C4-2B (cell line): ENCODE measurements around the gene PTPRN2.

Experiments
- H3K27ac ChIP-seq: fragments of 450-650 bp; 2 replicates; pipeline ENCODE4 v1.5.1; 2017
- ZFX ChIP-seq: fragments of 450-650 bp; IDR thresholded peaks from 2 replicates; pipeline ENCODE4 v1.6.1; 2017
- TF ChIP-seq, protein P1 (sequence below): fragments of 450-650 bp; conservative IDR thresholded peaks from 2 replicates; pipeline ENCODE4 v1.5.1; 2017; ENCODE audit warnings: mild to moderate bottlenecking

The PTPRN2 gene

DNA sequence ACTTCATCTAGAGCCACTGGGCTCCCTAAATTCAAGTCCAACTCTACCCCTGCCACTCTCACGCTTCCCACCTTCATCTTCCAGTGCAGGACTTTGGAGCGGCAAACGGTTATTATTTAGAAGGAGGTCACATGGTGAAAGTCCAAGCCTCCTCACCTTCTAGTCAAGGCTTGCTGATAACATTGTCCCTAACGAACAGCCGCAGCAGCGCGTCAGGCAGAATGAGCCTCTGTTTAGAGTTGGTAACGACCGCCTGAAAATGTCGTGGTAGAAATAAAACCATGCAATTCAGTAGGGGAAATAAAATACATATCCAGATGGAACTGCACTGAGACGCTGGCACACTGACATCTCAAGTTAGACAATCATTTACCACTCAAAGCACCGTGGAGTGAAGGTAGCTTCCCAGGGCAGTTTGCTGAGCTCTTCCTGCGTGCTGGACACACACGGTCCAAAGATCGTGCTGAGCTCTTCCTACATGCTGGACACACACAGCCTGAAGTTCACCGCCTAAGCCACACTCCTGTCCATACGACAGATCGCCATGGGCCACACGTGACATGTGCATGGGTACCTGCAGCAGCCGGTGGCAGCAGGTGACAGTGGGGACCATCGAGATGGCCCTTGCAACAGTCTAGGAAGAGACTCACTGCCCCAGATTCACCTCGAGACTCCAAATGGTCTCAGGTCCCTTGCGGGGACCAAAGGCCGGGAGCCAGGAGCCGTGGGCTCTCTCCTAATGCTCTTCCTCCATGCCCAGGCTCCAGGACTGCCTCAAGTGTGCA is 323.5 kb downstream of the PTPRN2 start:
- TF ChIP-seq, protein P1, sequence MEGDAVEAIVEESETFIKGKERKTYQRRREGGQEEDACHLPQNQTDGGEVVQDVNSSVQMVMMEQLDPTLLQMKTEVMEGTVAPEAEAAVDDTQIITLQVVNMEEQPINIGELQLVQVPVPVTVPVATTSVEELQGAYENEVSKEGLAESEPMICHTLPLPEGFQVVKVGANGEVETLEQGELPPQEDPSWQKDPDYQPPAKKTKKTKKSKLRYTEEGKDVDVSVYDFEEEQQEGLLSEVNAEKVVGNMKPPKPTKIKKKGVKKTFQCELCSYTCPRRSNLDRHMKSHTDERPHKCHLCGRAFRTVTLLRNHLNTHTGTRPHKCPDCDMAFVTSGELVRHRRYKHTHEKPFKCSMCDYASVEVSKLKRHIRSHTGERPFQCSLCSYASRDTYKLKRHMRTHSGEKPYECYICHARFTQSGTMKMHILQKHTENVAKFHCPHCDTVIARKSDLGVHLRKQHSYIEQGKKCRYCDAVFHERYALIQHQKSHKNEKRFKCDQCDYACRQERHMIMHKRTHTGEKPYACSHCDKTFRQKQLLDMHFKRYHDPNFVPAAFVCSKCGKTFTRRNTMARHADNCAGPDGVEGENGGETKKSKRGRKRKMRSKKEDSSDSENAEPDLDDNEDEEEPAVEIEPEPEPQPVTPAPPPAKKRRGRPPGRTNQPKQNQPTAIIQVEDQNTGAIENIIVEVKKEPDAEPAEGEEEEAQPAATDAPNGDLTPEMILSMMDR = no peak
- no peak for TF ChIP-seq ZFX
- no peak overlapping the region for H3K27ac ChIP-seq

DNA sequence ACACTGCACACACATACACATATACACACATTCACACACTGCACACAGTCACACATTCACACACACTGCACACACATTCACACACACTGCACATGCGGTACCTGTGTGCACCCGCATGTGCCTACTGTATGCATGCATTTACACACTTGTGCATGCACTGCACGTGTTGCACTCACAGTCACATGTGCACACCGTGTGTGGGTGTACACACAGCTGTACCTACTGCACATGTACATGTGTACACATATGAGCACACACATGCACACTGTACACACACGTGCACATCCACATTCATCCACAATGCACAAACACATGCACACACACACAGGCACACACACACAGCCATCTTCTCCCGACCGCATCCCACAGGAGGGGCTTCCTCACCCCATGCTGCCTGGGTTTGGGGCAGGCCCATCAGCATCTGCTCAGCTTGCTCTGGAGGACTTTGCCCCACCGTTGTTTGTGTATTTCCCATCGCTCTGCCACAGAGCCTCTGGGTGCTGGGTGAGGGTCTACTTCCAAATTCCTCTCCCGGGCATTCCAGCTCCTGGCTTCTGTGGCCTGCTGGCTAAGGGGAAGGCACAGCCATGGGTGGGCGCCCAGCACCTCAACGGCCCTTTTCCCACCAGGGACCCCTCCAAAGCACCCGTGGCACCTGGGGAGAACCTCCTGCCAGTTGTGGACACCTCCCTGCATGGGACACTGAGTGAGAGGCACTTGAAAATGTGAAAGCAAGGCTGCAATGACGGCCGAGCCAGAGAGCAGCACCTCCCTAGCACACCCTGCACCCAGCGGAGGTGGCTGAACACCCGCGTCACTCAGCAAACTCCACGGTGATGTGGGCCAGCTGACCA is 324.3 kb downstream of the PTPRN2 start:
- TF ChIP-seq ZFX = no peak
- TF ChIP-seq, protein P1 = no peak

DNA sequence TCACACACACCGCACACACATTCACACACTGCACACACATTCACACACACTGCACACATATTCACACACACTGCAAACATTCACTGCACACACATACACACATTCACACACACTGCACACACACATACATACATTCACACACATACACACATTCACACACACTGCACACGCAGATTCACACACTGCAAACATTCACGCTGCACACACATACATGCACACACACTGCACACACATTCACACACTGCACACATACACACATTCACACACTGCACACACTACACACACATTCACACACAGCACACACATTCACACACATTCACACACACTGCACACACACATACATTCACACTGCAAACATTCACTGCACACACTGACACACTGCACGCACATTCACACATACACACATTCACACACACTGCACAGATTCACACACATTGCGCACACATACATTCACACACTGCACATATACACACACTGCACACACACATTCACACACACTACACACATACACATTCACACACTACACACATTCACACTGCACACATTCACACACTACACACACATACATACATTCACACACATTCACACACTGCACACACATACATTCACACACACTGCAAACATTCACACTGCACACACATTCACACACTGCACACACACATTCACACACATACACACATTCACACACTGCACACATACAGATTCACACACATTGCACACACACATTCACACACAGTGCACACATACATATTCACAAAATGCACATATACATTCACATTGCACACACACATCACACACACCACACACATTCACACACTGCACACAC is 325.1 kb downstream of the PTPRN2 start:
- TF ChIP-seq, protein P1 = no peak
- no peak for TF ChIP-seq ZFX
- H3K27ac ChIP-seq = no peak overlapping the region

More for the DNA sequence above, 324.3 kb downstream of the PTPRN2 start:
- H3K27ac ChIP-seq = no peak overlapping the region

DNA sequence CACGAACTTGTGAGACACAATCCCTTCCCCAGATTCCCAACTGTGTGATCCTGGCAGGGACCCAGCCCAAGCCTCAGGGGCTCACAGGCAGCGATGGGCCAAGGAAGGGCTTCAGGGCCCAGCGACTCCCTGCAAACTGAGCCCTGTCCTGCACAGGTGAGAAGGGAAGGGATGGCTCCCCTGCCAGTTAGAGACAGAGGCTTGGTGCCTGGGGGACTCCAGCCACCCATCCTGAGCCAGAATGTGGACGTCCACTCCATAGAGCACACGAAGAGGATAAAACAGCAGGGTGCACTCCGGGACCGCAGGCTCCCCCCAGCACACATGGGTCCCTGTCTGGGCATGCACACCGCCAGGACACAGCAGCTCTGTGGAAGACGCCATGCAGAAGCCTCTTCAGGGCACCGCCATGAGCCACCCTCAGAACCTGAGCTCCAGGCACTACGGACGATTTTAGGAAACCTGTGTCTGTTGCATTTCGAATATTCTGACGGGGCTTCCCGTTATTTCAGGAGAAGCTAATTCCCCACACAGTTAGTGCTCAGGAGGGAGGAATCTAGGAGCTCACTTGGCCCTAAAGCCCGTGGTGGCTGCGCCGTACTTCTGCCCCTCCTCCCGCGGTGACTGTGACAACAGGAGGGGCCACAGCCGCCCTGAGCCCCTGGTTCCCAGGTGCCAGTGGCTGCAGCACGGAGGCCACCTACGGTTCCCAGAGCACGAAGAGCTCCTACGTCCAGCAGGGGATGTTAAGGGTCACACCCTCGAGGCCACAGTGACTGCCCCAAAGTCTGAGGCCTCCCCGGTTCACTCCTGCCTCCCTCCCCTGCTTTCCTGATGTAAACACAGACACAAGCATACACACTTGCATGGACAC is 326.0 kb downstream of the PTPRN2 start:
- TF ChIP-seq, protein P1 = no peak
- TF ChIP-seq ZFX = no peak
- H3K27ac ChIP-seq = no peak overlapping the region

DNA sequence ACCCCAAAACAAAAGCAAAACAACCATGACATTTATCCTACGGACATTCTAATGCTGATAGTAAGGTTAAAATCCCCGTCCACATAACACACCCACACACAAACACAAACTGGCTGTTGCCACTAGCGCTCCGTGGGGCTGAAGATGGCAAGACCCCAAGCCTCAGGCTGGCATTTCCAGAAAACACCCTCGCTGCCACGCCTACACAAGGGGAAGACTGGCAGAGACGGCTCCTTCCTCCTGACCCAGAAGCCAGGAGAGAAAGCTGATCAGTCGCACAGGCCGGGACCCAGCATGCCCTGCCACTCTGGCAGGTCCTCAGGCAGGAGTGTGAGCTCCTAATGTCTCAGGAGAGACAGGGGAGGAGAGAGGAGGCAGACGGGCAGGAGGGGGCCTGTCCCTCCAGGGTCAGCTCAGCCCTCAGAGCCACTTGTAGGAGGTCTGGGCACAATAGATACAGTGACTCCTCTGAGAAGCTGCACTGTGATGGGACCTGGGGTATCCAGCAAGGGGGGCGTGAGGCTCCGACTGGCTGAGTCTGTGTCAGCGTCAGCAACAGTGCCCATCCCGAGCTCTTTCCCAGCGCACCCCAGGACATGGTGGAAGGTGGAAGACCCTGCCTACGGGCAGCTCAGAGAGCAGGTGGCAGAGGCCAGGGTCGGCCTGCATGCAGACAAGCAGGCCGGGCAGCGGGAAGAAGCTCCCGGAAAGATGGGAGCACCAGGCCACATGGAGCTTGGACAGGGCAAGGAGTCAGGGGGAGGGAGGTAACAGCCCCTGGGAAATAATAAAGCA is 326.9 kb downstream of the PTPRN2 start:
- TF ChIP-seq, protein P1 = no peak
- TF ChIP-seq ZFX = no peak
- no peak overlapping the region for H3K27ac ChIP-seq
